ENCODE data around the gene KLRF2.

Gene KLRF2

GRCh38 chr12:9856151-9856550 is 25.1 kb upstream of the KLRF2 start:
- H3K4me1 ChIP-seq (ENCODE audit: control insufficient read depth, insufficient read depth, low read length) = no peaks in the 10 kb centered on the region
- no peak overlapping the region for H3K4me3 ChIP-seq (ENCODE audit: low read depth, low read length)
- H3K9me3 ChIP-seq (ENCODE audit: control insufficient read depth, insufficient read depth, low read depth, low read length) = no peaks in the 10 kb centered on the region
- H3K27ac ChIP-seq (ENCODE audit: extremely low read depth, low read depth, low read length) = no peak overlapping the region
- ChIA-PET POLR2A (no interaction called here), CTCF (no interaction called here)
- no peaks in the 10 kb centered on the region for H3K36me3 ChIP-seq (ENCODE audit: control insufficient read depth in 2 of 2, insufficient read depth in 1 of 2, low read length in 2 of 2)
- no peak for TF ChIP-seq KLF17 (tag by site-specific recombination; IDR thresholded peaks at IDR 0.05)
- no peak for TF ChIP-seq ATF2 (tag by site-specific recombination; IDR thresholded peaks at IDR 0.05; ENCODE audit: low read depth)
- no peak for TF ChIP-seq ZNF654 (tag by site-specific recombination; IDR thresholded peaks at IDR 0.05; ENCODE audit: low read depth)
- no peak for TF ChIP-seq ZNF513 (tag by site-specific recombination; IDR thresholded peaks at IDR 0.05)
- TF ChIP-seq ZNF426 (tag by site-specific recombination; IDR thresholded peaks at IDR 0.05) = no peak

- ChIA-PET POLR2A (no interaction called here), CTCF (no interaction called here)
- no peak for TF ChIP-seq ZNF510 (tag by site-specific recombination; IDR thresholded peaks at IDR 0.05; ENCODE audit: insufficient replicate concordance)
- TF ChIP-seq ZNF404 (tag by site-specific recombination; IDR thresholded peaks at IDR 0.05) = no peak
- TF ChIP-seq ZNF112 (tag by site-specific recombination; IDR thresholded peaks at IDR 0.05) = no peak
- TF ChIP-seq ZNF664 (tag by site-specific recombination; IDR thresholded peaks at IDR 0.05) = no peak
- no peak for TF ChIP-seq REST (tag by site-specific recombination; IDR thresholded peaks at IDR 0.05)
- TF ChIP-seq ZNF221 (tag by site-specific recombination; IDR thresholded peaks at IDR 0.05; ENCODE audit: borderline replicate concordance) = no peak
- TF ChIP-seq ZNF530 (tag by site-specific recombination; IDR thresholded peaks at IDR 0.05; ENCODE audit: low read depth) = no peak
- TF ChIP-seq BCL11A (tag by site-specific recombination; IDR thresholded peaks at IDR 0.05; ENCODE audit: low read depth) = no peak
- TF ChIP-seq ZNF354C (tag by site-specific recombination; IDR thresholded peaks at IDR 0.05; ENCODE audit: borderline replicate concordance, low read depth) = no peak
- TF ChIP-seq ZFP3 (tag by site-specific recombination; IDR thresholded peaks at IDR 0.05; ENCODE audit: low read depth) = no peak
- TF ChIP-seq ZNF48 (tag by site-specific recombination; IDR thresholded peaks at IDR 0.05) = no peak
- TF ChIP-seq ZNF596 (tag by site-specific recombination; IDR thresholded peaks at IDR 0.05) = no peak
- no peak for TF ChIP-seq ZNF433 (tag by site-specific recombination; IDR thresholded peaks at IDR 0.05; ENCODE audit: low read depth)
- TF ChIP-seq ZXDB (tag by site-specific recombination; IDR thresholded peaks at IDR 0.05) = no peak
- no peaks in the 10 kb centered on the region for H3K36me3 ChIP-seq (ENCODE audit: control insufficient read depth in 2 of 2, insufficient read depth in 1 of 2, low read length in 2 of 2)
- no peak overlapping the region for H3K4me3 ChIP-seq (ENCODE audit: low read depth, low read length)
- no peak overlapping the region for H3K27ac ChIP-seq (ENCODE audit: extremely low read depth, low read depth, low read length)
- no peaks in the 10 kb centered on the region for H3K4me1 ChIP-seq (ENCODE audit: control insufficient read depth, insufficient read depth, low read length)
- H3K9me3 ChIP-seq (ENCODE audit: control insufficient read depth, insufficient read depth, low read depth, low read length) = no peaks in the 10 kb centered on the region
Measured at GRCh38 chr12:9856894-9857293, 24.4 kb upstream of the KLRF2 start.

All from HEK293 (cell line).